HUES48 (cell line): Measurements from ENCODE around the gene ZBTB20.

Experiments
- H3K27ac ChIP-seq: one replicate; pipeline ENCODE4 v1.7.0; 2013; ENCODE audit warnings: low read depth, low read length, inconsistent platforms
- H3K27me3 ChIP-seq: 2 replicates; pipeline ENCODE4 v1.6.1; 2013; ENCODE audit warnings: mild to moderate bottlenecking, low read length; ENCODE audit not compliant: control insufficient read depth, insufficient read depth
- H3K36me3 ChIP-seq: 2 replicates; pipeline ENCODE4 v1.6.1; 2013; ENCODE audit warnings: low read length; ENCODE audit not compliant: control insufficient read depth, insufficient read depth
- H3K4me1 ChIP-seq: 2 replicates; pipeline ENCODE4 v1.6.1; 2013; ENCODE audit warnings: mild to moderate bottlenecking, low read length; ENCODE audit not compliant: control insufficient read depth, insufficient read depth
- H3K4me3 ChIP-seq: 2 replicates; pipeline ENCODE4 v1.5.1; 2013; ENCODE audit warnings: mild to moderate bottlenecking, low read depth, low read length
- H3K9ac ChIP-seq: 2 replicates; pipeline ENCODE4 v1.6.1; 2013; ENCODE audit warnings: mild to moderate bottlenecking, low read depth, low read length, moderate library complexity
- H3K9me3 ChIP-seq: 2 replicates; pipeline ENCODE4 v1.6.1; 2013; ENCODE audit warnings: low read length; ENCODE audit not compliant: control insufficient read depth, insufficient read depth

The ZBTB20 gene

GRCh38 chr3:114903213-114903612, 243.9 kb downstream of the ZBTB20 start:
- Histone ChIP-seq H3K4me3 (no peak overlapping the region), H3K27me3 (peaks cover 9% of the 10 kb centered on the region), H3K9ac (no peak overlapping the region), H3K27ac (peak overlapping the region; percentile 70), H3K4me1 (peaks cover 17% of the 10 kb centered on the region), H3K9me3 (no peaks in the 10 kb centered on the region), H3K36me3 (no peaks in the 10 kb centered on the region)

- Histone ChIP-seq H3K4me3 (no peak overlapping the region), H3K27ac (peak overlapping the region; percentile 70), H3K36me3 (no peaks in the 10 kb centered on the region), H3K27me3 (peaks cover 9% of the 10 kb centered on the region), H3K9me3 (no peaks in the 10 kb centered on the region), H3K9ac (no peak overlapping the region), H3K4me1 (peaks cover 17% of the 10 kb centered on the region)
Measured at GRCh38 chr3:114902691-114903101, 244.4 kb downstream of the ZBTB20 start.

GRCh38 chr3:114900908-114901307, 246.2 kb downstream of the ZBTB20 start:
- H3K9me3 ChIP-seq = no peaks in the 10 kb centered on the region
- no peak overlapping the region for H3K27ac ChIP-seq
- no peaks in the 10 kb centered on the region for H3K36me3 ChIP-seq
- H3K9ac ChIP-seq = no peak overlapping the region
- H3K4me1 ChIP-seq = peaks cover 17% of the 10 kb centered on the region
- H3K4me3 ChIP-seq = no peak overlapping the region
- H3K27me3 ChIP-seq = peaks cover 9% of the 10 kb centered on the region

GRCh38 chr3:114899186-114899931, 247.7 kb downstream of the ZBTB20 start:
- H3K4me3 ChIP-seq = no peak overlapping the region
- no peaks in the 10 kb centered on the region for H3K9me3 ChIP-seq
- H3K9ac ChIP-seq = no peak overlapping the region
- peaks cover 17% of the 10 kb centered on the region for H3K4me1 ChIP-seq
- peaks cover 9% of the 10 kb centered on the region for H3K27me3 ChIP-seq
- no peak overlapping the region for H3K27ac ChIP-seq
- no peaks in the 10 kb centered on the region for H3K36me3 ChIP-seq

- Histone ChIP-seq H3K9me3 (no peaks in the 10 kb centered on the region), H3K9ac (no peak overlapping the region), H3K4me3 (no peak overlapping the region), H3K36me3 (no peaks in the 10 kb centered on the region), H3K27ac (no peak overlapping the region), H3K27me3 (no peaks in the 10 kb centered on the region), H3K4me1 (peaks cover 7% of the 10 kb centered on the region)
Measured at GRCh38 chr3:114896978-114897377, 250.1 kb downstream of the ZBTB20 start.

GRCh38 chr3:114893361-114893760, 253.7 kb downstream of the ZBTB20 start:
- H3K4me1 ChIP-seq = peaks cover 6% of the 10 kb centered on the region; the same call in 1 of the 2 replicates
- H3K27ac ChIP-seq = no peak overlapping the region
- no peaks in the 10 kb centered on the region for H3K9me3 ChIP-seq

GRCh38 chr3:114892880-114893279, 254.2 kb downstream of the ZBTB20 start:
- no peaks in the 10 kb centered on the region for H3K9me3 ChIP-seq
- peaks cover 6% of the 10 kb centered on the region; the same call in 1 of the 2 replicates for H3K4me1 ChIP-seq
- H3K9ac ChIP-seq = no peak overlapping the region
- H3K4me3 ChIP-seq = no peak overlapping the region
- H3K27me3 ChIP-seq = no peaks in the 10 kb centered on the region
- no peaks in the 10 kb centered on the region for H3K36me3 ChIP-seq
- H3K27ac ChIP-seq = no peak overlapping the region

More at GRCh38 chr3:114893361-114893760, 253.7 kb downstream of the ZBTB20 start:
- H3K27me3 ChIP-seq = no peaks in the 10 kb centered on the region
- H3K36me3 ChIP-seq = no peaks in the 10 kb centered on the region
- no peak overlapping the region for H3K9ac ChIP-seq
- no peak overlapping the region for H3K4me3 ChIP-seq

- no peaks in the 10 kb centered on the region for H3K36me3 ChIP-seq
- peaks cover 6% of the 10 kb centered on the region; the same call in 1 of the 2 replicates for H3K4me1 ChIP-seq
- H3K27ac ChIP-seq = no peak overlapping the region
- no peaks in the 10 kb centered on the region for H3K27me3 ChIP-seq
- no peak overlapping the region for H3K4me3 ChIP-seq
- H3K9ac ChIP-seq = no peak overlapping the region
- H3K9me3 ChIP-seq = no peaks in the 10 kb centered on the region
Measured at GRCh38 chr3:114892131-114892879, 254.8 kb downstream of the ZBTB20 start.

- H3K27me3 ChIP-seq = no peaks in the 10 kb centered on the region
- no peak overlapping the region for H3K4me3 ChIP-seq
- H3K9me3 ChIP-seq = no peaks in the 10 kb centered on the region
- H3K27ac ChIP-seq = no peak overlapping the region
- no peaks in the 10 kb centered on the region for H3K4me1 ChIP-seq
- H3K9ac ChIP-seq = no peak overlapping the region
- no peaks in the 10 kb centered on the region for H3K36me3 ChIP-seq
Measured at GRCh38 chr3:114887806-114888205, 259.3 kb downstream of the ZBTB20 start.

- H3K27me3 ChIP-seq = no peaks in the 10 kb centered on the region
- no peaks in the 10 kb centered on the region for H3K4me1 ChIP-seq
- no peak overlapping the region for H3K27ac ChIP-seq
- no peak overlapping the region for H3K9ac ChIP-seq
- no peak overlapping the region for H3K4me3 ChIP-seq
- no peaks in the 10 kb centered on the region for H3K36me3 ChIP-seq
- H3K9me3 ChIP-seq = no peaks in the 10 kb centered on the region
Measured at GRCh38 chr3:114886905-114887304, 260.2 kb downstream of the ZBTB20 start.
